ENCODE data around the gene ELF2.
A peak's percentile ranks its signal among the peaks of the same experiment; 100 is the strongest.
"Not testable (repeated sequence)": the region's sequence is repeated elsewhere in the genome, so short reads cannot be mapped to it uniquely, and the experiment has no call there.

ELF2 gene

DNA sequence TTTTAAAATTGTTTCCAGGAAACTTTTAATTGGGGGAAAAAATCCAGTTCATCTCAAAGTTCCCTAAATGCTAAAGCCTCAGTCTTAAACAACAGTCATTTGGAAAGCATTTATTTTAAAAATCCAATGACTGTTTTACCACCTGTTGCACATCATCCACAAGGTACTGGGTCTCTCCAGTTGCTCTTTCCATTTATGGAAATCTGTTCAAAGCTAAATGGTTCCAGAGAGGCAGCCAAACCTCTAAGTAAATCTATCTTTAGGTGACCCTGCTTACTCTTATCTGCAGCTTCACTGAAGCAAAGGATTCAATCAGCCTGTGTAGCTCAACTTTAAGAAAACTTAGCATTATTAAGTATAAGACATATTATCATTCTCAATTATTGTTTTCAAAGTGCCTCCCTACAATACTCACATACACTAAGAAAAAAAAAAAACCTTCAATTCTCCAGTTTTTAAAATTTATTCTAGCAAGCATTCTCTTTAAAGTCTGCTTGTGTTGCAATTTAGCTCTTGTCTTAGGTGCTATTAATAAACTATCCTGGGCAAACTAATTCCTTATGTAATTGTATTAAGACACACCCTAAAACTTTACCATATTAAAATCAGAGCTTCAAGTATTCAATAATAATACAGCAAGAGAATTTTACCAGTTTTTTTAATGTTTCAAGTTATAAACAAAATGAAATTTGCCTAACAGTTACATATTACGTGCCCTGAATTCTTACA, 100.8 kb downstream of the ELF2 start:
- DNase-seq = no peak

- no peak for DNase-seq
These were observed 116.4 kb downstream of the ELF2 start for GRCh38 chr4:139060591-139060990.

DNA sequence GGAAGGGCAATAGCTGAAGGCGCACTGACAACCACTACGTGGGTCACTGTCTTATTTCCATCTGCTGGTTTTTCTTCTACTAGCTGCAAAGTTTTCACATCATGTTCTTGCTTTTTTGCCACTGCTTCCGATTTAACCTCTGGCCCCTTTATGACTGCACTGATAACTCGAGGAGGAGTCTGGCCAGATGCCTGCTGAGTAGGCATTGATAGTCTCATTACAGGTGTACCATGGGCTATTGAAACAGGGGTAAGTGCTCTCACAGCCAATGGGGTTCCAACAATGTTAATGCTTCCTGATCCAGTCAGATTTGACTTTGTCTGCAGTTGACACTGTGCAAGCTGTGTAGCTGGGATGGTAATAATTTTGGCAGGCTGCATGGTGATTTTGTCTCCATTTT, 118.0 kb downstream of the ELF2 start:
- not testable (repeated sequence) for DNase-seq

DNA sequence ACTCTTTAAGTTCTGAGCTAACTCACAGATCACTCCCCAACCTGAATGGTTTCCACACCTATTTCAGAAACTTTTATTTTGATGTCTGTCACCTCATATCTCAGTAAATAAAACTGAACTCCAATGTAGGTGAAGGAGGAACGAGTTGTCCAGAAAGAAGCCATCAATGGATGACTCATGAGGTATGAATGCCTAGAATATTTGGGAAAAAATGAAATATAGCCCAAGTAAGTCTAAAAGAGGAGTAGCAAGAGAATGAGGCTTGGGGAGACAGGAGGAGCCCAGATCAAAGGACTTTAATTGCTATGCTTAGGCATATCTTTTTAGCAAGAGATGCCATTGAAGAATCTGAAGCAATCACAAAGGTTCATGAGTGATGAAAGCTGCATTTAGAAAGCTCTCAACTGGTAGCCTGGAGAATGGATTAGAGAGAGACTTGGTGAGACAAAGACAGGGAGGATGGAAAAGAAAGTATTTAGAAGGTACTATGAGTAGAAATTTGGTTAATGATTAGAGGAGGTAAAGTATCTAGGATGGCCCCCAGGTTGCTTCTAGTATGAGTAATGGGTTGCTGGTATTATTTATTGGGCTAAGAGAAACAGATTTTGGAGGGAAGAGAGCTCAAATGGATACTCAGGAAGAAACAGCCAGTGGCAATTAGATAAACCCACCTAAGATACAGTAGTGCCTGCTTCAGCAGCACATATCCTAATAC, 122.1 kb downstream of the ELF2 start:
- DNase-seq = no peak

DNA sequence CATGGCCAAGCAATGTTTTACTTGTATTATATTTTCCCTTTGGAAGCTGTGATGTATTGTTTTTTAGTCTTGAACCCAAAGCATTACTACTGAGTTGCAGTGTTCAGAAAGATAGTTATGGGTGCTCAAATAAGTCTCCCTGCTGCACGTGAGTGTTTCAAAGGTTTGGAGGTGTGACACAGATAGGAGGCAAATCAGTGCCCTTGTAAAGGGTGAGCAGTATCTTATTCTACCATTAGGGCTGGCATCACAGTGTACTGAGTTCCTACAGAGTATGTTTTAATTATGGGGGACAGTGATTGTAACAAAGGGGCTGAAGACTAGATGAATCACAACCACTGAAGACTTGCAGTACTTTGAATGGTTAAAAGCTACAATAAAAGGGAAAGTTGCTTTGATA, 123.1 kb downstream of the ELF2 start:
- no peak for DNase-seq

DNA sequence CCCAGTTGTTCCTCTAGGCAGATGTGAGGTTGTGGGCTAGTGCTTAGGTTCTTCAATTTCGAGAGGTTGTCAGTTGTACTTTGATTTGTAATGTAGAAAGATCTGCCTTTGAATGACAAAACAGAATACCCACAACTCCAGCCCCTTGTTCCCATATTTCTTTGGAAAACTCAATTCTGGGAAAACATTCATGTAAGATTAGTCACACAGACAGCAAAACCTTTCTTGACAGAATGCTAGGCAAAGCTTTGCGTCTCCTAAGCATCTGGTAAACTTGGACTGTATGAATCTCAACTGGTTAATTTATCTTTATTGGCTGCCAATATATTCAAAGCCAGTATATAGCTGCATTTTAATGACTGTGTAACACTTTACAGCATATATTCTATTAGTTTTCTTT, 126.6 kb downstream of the ELF2 start:
- no peak for DNase-seq

- DNase-seq = no peak
These were observed 129.0 kb downstream of the ELF2 start for GRCh38 chr4:139048026-139048425.

DNA sequence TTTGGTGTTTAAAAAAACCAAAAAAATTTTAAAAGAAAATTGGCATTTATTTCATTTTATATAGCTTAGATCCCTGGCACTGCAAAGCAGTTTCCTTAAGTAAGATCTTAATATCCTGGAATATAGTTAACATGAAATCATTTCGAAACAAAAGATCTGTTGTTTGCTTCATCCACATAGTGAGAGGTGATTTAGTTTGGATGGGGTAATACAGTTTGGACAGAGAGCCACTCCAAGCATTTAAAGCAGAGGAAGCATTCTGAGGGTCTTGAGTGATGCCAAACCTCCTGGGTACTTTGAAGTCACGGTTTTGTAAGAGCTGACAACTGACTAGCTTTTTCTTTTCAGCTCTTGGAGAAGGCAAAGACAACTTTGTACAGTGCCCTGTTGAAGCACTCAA, 132.7 kb downstream of the ELF2 start:
- DNase-seq = no peak

- DNase-seq = no peak
These were observed 134.0 kb downstream of the ELF2 start for GRCh38 chr4:139042981-139043460.

DNA sequence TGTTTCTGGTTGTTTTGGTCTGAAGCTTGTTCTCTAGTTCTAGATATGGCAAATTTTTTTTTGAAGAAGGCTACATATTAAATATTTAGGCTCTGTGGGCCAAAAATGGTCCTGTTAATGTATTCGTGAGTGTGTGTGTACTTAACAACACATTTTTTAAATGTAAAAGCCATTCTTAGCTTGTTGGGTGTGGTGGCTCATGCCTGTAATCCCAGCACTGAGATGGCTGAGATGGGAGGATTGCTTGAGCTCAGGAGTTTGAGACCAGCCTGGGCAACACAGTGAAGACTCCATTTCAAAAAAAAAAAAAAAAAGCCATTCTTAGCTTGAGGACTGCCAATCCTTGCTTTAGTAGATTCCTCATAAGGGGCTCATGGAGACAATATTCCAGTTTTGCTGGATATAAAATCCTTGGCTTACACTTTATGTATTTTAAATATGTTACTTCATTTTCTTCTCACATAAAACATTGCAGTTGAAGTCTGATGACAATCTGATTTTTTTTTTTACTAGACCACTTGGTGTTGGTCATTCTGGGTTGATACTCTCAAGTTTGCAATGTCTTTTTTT, 138.1 kb downstream of the ELF2 start:
- DNase-seq = no peak

DNA sequence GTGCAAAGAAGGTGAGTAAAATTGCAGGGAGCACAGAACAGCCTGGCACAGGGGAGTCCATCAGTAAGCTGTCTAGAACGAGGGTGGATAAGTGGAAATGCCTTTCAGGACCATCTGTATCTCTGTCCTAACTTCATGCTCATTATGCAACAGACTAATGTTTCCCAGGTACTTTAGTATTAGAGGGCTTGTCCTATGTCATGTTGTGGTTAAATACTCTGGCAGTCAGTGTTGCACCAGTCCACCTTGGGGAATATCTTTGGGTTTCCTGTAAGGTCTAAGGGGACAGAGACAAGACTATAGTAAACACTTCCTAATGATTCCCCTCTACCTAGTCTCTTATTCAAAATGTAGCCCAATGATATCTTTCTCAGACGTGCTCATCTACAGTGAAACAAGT, 140.1 kb downstream of the ELF2 start:
- DNase-seq = no peak

GRCh38 chr4:139035650-139036049, 141.4 kb downstream of the ELF2 start:
- no peak for DNase-seq

GRCh38 chr4:139030614-139031235, 146.3 kb downstream of the ELF2 start:
- peak; percentile 65 to 79 for DNase-seq

DNA sequence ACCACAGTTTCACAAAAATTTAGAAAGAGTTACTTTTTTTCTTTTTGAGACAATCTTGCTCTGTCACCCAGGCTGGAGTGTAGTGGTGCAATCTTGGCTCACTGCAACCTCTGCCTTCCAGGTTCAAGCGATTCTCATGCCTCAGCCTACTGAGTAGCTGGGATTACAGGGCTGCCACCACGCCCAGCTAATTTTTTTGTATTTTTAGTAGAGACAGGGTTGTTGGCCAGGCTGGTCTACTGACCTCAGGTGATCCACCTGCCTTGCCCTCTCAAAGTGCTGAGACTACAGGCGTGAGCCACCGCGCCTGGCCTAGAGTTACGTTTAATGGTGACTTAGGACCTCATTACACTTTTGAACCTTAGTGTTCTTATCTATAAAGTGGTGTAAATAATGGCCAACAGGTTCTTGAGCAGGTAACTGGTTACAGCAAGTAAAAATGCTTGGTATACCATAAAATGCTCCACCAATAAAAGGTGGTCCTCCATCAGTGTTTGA, 147.1 kb downstream of the ELF2 start:
- DNase-seq = not testable (repeated sequence)

DNA sequence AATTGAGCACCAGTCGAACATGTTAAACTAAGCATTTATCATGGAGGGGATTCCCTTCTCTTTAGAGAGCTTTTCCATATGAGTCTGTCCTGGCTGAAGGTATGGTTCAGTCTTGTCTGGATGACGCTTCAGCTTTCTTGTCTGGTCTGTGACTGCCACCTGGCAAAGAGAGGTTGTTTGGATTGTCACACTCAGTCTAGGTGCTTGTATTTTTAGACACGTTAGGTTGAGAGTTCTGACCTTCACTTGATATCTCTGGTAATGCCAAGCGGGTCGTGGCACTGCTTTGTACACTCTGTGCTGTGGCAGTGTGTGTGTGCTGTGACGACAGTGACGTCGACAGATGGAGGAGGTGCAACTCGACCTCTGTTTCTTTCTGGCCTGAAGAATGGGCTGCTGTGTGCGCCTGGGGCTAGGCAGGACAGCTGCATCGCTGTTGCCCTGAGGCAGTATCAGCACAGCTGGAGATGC, 148.8 kb downstream of the ELF2 start:
- no peak for DNase-seq

DNA sequence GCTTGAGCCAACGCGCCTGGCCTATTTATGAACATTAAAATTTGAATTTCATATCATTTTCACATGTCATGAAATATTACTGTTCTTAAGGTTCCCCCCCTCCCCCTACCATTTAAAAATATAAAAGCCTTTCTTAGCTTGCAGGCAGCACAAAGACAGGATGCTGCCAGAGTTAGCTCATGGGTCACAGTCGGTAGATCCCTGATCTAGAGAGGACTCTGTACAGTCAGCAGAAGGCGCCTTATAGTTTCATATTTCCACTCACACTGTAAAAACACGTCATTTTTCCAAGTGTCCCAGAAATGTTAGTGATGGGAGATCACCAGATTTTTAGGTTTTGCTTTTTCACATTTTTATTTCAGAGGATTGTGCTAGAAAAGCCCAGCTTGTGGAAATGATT, 149.2 kb downstream of the ELF2 start:
- no peak for DNase-seq

- no peak for DNase-seq
These were observed 151.2 kb downstream of the ELF2 start for GRCh38 chr4:139025841-139026240.

DNA sequence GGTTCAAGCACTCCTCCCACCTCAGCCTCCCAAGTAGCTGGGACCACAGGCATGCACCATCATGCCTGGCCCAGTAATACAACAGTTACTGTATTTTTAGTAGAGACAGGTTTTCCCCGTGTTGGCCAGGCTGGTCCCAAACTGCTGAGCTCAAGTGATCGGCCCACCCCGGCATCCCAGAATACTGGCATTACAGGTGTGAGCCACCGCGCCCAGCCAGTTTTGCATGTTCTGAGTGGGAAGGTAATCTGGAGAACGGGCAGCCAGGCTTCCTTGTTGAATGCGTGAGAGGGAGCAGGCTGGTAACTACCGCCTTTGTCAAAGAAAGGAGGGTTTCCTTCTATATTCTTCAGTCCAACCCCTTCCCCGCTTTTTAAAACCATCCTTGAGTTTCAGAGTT, 152.3 kb downstream of the ELF2 start:
- DNase-seq = no peak

DNA sequence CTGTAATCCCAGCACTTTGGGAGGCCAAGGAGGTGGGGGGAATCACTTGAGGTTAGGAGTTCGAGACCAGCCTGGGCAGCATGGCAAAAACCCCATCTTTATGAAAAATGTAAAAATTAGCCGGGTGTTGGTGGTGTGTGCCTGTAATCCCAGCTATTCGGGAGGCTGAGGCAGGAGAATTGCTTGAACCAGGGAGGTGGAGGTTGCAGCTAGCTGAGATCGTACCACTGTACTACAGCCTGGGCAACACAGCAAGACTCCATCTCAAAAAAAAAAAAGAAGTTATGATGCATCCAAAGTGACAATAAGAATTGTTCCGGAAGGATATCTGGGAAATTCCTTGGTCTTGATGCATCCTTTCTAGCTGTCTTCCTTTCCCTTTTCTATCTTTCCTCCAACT, 154.2 kb downstream of the ELF2 start:
- DNase-seq = no peak

- not testable (repeated sequence) for DNase-seq
These were observed 155.9 kb downstream of the ELF2 start for GRCh38 chr4:139021071-139021470.

DNA sequence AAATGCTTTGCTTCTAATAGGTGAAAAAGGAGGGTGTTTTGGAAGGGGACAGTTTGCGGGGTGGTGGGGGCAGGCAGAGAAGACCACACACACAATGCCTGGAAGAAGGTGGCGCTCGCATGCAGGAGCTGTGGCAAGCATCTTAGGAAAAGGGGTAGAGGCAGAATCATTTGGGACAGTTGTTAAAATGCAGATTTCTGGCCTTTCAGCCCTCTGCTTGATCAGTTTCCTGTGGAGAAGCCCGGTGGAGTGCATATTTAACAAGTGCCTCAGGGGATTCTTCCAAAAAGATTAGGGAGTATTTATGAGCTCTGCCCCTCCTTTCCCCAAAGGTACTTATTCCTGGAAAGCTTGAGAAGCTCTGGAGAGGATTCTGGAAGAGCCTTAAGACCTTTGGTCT, 156.6 kb downstream of the ELF2 start:
- no peak for DNase-seq

DNA sequence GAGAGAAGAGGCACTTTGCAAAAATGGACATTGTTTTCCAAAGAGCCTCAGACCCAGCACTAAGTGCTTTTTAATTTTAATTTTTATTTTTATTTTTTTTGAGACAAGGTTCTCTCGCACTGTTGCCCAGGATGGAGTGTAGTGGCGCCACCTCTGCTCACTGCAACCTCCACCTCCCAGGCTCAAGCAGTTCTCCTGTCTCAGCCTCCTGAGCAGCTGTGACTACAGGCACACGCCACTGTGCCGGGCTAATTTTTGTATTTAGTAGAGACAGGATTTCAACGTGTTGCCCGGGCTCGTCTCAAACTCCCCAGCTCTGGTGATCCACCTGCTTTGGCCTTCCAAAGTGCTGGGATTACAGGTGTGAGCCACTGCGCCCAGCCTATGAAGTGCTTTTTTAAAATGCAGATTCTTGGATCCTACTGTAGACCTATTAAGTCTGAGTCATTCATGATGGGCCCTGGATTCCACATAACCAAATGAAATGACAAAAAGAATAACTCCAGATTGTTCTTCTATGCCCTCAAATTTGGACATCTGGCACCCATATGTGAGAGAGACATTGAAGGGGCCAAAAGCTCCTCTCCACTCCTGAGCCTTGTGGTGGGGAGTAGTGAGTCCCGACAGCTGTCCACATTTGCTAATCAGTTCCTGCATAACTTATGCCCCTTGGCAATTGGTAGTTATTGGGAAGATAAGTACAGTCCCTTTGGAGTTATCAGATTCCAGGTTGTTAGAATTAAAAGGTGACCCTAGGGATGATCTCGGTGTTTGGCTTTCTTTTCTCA, 157.9 kb downstream of the ELF2 start:
- no peak for DNase-seq

GRCh38 chr4:139018501-139018900, 158.5 kb downstream of the ELF2 start:
- DNase-seq = no peak
